HL-60/S4 (cell line): ENCODE data around the gene PFDN6.

Experiments used
- in situ Hi-C: fragments of 300-500 bp; cut with MboI; formaldehyde crosslinking; loops from 2 replicates; pipeline ENCODE4 v1.14.3; 2022; ENCODE audit warnings: low sequenced_read_pairs

The PFDN6 gene

DNA sequence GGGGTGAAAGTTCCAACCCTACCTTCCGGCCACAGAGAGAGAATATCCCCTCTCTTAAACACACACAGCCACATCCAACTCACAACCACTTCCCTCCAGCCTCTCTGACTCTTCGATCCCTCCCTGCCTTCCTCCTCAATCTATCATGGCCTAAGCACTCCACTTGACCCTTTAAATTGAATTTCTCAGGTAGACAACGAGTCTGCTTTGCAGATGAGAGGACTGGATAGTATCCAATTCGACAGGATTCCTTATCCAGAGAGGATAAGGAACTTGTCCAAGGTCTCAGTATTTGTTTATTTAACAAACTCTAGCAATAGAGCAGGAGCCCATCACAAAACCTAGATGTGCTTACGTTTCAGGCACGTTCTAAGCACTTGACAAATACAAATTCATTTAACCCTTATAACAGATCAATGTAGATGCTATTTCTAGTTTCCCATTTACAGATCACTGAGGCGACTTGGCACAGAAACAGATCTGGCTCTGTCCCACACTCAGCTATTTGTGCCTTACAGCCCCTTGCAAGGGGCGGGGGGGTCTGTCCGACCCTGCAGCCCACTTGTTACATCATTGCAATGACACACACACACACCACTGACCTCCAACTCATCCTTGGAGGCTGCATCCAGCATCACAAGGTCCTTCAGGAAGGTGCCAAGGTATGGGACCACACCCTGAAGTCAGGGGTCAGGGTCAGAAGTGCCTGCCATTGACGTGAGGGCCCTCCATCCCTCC lies 4.9 kb downstream of the PFDN6 start:
- in situ Hi-C loops, result no loop called here

DNA sequence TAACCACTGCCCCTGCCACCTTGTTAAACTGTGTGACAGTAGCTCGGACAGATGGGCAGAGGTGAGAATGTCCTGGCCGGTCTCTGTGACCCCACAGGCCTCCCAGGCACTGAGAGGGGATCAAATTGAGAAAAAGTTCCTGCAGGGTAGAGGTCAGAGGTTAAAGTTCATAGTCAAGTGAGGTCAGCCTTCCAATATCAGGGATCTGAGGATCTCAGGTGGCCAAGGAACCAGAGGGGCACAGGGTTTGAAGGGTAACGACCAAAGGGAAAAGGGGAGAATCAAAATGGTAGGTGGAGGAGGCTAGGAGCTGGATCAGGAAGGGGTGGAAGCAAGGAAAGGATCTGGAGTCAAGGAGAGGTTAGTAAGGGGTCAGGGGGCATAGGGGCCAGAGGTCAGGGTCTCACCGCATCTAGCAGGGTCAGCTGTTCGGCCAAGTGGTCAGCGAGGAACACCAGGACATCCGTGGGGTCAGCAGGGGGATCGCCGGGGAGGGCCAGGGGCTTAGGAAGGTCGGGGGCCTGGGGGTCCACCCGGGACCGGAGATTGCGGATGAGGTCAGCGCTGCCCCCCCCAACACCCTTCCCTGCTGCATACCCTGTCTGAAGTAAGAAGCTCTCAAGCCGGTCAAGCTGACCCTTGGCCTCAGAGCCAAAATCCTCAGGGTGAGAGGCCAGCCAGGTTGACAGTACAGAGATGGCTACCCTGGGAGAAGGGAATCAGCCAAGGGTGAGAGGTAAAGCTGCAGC lies 6.4 kb downstream of the PFDN6 start:
- in situ Hi-C loops, result no loop called here

DNA sequence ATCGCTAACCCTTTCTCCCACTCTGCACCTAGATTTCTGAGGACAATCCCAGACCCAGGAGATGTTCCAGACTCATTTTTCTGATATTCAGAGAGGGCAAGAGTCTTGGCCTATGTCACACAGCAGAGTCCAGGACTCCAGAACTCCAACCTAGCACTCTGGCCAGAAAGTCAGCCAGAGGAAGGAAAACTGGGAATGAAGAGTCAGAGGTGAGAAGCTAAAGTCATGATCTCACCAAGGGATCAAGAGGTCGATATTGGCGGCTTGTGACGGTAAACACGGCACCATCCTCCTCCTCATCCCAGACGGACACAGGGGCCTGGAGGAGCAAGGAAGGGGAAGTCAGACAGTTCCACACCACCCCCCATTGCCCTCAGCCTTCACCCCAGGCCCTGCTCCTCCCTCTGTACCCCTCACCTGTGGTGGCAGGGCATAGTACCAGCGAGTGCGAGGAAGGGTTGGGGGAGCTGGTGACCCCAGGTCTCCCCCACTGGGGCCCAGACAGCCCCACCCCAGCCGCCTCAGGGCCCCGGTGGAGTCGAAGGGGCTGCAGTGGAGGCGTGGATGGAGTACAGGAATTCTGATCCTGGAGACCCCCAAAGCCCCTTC lies 7.5 kb downstream of the PFDN6 start:
- in situ Hi-C loops, result no loop called here

DNA sequence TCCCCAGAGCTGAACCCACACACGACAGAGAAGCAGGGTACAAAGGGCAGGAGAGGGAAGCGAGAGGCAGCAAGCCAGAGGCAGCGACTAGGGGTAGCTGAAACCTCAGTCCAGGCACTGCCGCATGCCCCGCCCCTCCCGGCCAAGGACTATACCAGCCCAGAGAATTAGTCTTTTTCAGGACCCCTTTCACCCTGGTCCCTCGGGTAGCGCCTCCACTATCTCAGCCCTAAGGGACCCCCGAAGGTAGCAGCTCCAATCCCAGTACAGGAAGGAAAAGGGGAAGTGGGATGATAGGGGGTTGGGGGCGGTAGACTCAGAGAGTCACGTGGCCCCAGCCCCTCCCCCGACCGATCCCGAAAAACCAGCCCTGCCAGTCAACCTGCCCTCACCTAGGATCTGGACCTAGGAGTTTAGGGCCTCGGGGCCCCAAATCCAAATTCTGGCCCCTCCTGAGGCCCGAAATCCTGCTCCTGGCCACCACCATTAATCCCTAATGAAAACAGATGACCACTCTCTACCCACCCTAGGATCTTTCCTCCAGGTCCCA lies 8.1 kb downstream of the PFDN6 start:
- in situ Hi-C loops, result no loop called here

DNA sequence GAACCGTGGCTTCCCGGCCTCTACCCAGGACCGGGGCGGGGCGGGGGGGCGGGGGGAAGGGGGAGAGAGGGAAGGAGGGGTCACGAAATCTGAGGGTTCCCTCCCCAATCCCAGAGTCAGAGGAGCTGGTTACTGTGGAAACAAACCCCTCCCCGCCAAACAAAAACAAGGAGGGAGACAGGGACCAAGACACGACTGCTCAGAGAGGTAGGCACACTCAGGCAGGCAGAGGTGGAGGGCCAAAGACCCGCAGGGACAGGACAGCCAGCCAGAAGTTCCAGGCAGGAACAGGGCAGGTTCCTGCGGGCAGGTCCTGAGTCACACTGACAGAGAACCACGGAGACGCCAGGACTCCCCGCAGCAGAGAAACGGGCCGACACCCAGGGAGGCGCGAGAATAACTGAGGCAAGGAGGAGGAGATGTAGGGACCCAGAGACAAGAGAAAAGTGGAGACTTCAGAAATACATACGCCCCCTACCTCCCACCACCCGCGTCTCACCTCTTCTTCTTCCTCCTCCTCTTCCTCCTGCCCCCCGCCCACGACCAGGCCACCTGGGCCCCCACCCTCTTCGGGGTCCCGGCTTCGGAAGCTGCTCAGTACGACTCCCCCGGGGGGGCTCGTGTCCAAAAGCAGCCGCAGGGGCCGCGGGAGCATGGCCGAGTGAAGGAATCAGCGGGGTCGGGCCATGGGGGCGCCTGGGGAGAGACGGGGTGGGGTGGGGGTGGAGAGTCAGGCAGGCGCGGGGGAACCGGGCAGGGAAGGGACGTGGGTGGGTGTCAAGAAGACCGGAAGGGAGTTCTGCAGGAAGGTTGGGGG lies 8.8 kb downstream of the PFDN6 start:
- in situ Hi-C loops, result no loop called here

DNA sequence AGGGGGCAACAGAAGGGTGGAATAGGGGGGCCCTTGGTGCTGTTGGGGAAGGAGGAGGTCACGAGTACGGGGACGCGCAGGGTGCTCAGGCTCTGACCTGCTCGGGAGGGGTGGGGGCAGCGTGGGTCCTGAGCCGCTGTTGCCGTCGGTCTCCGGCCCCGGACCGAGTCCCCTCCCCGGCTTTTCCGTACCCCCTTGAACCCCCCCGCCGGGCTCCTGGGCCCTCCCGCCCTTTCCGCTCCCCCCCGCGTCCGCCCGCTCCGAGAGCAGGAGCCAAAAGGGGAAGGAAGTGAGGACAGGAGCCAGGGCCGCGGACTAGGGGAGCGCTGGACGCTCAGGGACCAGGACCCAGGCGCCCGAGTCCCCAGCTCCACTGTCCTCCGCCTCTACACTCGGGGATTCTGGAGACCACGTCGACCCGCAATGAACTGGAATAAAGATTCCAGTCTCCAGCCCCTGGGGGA lies 9.4 kb downstream of the PFDN6 start, which contains the start of gene RGL2:
Gene RGL2, minus strand, starts transcription at position 170 of the 464 bp plus-strand sequence. CDS start 332 bp downstream, outside the sequence.
- in situ Hi-C loops, result no loop called here

DNA sequence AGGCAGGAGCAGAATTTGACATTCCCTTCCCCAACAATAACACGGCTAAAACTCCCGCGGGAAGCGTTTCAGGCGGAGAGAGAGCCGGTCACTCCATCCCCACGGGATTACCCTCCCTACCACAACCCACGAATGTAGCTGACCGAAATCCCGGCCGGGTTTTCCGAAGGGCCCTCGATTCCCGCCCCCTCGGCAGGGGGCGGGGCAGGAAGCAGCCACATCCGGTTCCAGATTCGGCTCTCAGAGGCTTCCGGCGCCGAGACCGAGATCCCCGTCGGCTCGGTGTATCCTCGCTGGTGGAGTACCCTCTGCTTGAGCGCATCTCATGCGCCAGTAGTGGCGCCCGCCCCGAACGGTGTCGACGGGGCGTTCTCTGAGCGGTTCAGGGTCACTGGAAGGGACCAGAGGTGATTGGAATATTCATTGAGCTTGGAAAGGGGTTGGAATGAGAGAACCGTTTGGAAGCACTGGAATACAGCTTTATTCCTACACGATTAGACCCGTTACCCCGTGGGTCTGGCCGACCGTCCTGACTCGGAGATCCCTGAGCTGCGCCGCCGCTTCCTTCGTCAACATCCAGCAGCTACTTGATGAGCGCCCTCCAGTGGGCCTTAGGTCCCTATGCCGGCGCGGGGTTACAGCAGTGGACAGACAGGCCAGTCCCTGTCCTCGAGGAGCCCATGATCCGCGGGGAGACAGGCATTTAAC lies 10.0 kb downstream of the PFDN6 start:
- in situ Hi-C loops, result no loop called here

DNA sequence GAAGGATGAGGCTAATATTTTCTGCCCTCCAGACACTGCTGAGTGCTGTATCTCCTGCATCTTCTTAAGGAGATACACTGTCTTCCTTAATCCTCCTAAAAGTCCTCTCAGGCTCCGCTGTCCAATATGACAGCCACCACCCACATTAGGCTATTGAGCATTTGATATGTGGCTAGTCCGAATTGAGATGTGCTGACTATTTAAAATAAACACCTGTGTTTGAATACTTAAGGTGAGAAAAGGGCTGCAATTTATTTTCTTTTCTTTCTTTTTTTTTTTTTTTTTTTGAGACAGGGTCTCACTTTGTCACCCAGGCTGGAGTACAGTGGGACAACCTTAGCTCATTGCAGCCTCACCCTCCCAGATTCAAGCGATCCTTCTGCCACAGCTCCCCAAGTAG lies 12.5 kb downstream of the PFDN6 start:
- in situ Hi-C loops, result no loop called here

DNA sequence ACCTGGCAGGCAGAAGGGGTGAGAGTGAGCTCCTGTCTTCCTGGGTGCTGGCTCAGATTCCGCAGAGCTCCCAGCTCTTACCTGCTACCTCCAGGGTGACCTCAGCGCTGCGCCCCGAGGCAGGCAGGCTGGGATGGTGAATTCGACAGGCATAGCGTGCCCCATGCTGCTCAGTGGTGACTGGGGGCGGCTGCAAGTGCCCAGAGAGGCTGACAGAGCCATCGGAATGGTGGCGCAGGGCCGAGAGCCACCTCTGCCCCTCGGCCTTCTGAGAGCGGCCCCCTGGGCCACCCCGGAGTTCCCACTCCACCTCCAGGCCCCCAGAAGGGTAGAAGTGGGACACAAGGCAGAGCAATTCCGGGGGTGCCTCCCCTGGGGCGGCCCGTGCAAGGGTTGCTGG lies 14.8 kb downstream of the PFDN6 start:
- in situ Hi-C loops, result no loop called here

DNA sequence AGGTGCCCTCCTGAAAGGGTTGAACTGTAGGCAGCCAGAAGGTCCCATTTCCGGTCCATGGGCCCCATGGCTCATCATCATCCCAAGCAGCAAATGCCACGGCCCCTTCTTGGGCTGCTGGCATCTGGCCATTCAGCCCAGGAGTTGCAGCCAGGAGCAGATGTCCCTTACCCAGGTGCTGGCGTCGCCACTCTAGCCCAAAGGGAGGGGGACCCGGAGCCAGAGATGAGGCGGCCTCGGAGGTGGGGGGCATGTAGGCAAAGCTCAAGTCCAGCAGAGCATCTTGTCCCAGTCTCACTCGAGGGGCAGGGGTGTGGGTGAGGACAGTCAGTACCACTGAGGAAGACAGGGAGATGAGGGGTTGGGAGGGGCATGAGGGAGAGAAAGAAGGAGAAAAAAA lies 15.7 kb downstream of the PFDN6 start:
- in situ Hi-C loops, result no loop called here

DNA sequence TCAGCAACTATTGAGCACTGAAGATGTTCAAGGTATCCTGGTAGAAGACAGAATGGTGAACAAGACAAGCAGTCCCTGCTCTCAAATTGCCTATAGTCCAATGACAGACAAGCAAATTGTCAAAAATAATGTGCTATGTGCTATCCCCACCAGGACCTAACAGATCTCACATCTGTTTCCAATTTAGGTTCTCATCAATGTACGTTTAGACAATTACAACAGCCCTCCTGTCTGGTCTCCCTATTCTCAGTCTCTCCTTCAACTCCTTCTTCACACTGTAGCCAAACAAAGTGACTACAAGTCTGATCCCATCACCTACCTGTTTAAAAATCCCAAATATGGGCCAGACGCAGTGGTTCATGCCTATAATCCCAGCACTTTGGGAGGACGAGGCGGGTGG lies 17.0 kb downstream of the PFDN6 start:
- in situ Hi-C loops, result no loop called here

DNA sequence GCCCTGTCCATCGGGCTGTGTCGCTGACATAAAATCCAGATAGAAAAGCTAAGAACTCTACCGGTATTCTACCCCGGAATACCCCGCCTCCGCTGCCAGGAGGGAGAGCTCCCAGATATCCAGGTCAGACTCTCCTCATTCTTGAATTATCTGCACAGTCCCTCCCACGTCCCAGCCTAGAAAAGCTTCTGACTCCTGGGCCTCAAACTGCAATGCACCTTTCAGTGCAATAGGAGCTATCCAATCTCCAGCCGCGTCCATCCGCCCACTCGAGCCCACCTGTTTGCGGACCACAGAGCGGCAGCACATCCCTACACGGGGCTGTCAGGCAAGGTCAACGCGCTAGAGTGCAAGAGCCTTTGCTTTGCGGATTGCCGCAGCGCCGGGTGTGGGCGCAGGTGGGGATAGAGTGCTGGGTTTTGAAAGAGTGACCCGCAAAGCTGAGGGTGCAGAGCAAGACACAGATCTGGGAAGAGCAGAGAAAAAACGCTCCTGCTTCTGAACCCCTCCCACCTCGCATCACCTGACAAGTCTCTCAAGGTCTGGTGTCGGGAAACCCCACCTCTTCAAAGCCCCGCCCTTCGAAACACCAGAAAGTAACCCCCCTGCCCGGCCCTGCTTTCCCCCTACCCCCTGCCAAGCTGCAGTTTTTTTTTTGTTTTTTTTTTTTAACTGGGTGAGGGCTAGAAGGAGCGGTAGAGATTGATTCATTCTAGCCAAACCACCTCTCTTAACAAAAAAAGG lies 23.1 kb downstream of the PFDN6 start:
- in situ Hi-C loops, result no loop called here

DNA sequence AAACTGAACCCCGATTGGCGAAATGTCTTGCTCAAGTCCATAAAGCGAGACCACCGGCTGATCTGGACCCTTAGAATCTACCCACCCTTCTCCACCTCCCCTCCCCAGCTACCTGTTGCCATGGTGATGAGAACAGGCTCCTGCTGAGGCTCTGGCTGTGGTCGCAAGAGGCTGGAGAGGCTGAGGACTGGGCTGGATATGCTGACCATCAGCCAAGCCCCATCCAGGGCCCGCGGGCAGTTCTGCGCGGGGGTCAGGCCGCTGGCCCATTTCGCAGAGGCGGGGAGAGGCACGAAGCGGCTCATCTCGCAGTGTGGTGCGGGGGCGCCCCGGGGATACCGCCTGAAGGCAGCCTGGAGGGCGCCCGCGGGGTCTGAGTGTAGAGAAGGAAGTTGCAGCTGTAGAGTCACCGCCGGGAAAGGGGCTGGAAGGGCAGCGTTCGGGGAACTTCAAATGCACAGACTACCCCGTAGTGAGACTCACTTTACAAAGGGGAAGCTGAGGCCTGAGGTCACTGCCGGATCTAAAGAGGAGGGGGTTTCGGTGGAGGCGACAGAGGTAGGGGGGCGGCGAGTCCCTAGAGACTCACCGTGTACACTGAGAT lies 23.8 kb downstream of the PFDN6 start:
- in situ Hi-C loops, result no loop called here

DNA sequence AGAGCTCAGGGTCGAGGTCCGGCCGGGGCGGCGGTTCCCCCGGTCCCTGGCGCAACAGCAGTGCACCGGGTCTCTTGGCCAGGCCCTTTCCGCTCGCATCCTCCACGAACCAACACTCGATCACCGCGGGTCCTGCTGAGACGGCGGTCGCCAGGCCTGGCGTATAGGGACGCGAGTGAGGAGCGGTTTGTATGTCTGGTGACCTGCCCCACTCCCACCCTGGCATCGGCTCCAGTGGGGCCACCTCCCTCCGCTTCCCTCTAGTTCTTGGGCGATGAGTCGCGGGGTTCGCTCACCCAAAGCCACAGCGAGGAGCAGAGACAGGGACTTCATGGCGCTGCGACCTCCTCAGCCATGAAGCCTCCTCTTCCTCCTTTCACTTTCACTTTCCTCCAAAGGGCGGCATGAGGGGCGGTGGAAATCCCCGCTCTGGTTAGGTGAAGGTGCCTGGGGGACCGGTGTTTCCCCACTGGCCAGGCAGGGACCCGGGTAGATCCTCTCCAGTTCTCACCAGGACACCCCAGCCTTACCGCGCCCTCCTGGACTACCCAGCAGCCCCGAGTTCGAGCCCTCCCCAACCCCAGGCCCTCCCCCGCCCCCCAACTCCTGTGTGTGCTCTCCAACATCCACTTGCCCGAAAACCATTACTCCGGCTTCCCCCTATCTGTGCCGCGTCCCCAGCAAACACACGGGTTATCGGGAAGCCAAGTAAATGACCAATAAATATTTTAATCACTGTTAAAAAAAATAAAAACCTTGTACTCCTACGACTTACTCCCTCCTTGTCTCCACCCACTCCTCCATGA lies 24.5 kb downstream of the PFDN6 start, which contains the start of gene TAPBP:
Gene TAPBP, minus strand, starts transcription at position 370 of the 806 bp plus-strand sequence. Its CDS starts 37 bp downstream, at position 333.
- in situ Hi-C loops, result no loop called here

DNA sequence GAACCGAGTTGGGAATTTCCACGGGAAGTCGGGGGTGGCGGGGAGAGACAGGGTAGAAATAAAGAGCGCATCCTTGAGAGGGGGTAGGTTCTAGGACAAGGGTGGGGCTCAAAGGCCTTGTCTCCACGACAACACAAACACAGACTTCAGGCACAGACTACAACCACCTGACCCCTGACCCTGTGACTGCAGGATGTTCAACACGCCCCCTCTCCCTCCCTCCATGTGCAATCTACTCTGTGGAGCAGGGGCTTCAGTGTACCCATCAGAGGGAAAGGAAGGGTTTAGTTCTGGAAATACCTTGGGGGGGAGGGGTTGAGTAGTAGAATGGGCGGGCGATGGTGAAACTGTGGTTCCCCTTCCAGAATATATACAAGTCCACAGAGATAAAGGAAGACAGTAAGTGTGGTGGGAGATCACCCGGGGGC lies 25.1 kb downstream of the PFDN6 start:
- in situ Hi-C loops, result no loop called here

DNA sequence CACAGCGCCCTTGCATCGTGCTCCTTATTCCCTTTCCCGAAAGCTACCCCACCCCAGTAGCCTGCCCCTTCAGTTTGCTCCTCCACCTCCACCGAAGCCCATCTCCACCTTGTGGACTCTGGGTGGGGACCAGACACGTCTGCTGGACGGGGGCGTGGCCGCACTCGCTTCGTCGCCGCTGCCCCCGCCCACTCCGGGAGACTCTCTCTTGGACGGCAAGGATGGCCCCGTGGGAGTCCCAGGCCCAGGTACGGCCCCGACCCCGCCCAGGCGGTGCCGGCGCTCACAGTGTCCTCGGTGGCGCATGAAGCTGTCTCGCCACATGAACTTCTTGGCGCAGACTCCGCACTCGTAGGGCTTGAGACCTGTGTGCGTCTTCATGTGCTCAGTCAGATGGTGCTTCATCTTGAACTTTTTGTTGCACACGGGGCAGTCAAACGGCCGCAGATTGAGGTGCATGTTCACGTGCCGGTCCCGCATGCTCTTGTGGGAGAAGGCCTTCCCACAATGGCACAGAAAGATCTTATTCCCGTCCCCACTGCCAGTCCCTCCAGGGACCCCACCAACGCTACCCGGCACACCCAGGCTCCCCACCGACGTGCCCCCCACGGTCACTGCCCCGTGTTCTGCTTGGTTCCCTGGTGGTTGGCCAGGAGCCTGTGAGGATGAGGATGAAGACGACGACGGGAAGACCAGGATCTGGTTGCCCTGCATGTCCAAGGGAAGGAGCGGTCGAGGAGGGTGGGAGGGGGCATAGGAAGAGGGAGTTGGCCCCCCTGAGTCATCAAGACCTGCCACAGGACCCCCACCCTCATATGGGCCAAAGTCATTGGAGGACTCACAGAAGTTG lies 25.8 kb downstream of the PFDN6 start:
- in situ Hi-C loops, result no loop called here
